Measurements from ENCODE around the gene COQ2. TPM values are rescaled to one million over a fixed set of nuclear protein-coding genes. Genes with fewer than 3 reads are reported as not detected.

Gene COQ2
- total RNA-seq, 1 experiment from 2014 or later: 27.8 TPM

DNA sequence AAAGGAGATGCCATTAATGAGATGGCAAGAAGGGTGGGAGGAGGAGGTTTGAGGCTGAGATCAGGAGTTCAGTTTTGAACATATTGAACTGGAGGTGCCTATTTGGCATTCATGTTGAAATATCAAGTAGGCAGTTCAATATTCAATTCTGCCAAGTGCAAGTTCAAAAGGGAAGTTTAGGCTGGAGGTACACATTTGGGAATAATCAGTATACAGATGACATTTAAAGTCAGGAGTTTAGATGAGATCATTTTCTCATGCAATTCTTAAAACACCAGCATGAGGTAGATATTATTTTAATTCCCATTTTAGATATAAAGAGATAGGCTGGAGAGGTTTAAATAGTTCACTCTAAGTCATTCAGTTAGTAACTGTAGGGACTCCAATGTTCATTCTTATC lies 26.1 kb downstream of the COQ2 start:
- TF ChIP-seq, protein P1, sequence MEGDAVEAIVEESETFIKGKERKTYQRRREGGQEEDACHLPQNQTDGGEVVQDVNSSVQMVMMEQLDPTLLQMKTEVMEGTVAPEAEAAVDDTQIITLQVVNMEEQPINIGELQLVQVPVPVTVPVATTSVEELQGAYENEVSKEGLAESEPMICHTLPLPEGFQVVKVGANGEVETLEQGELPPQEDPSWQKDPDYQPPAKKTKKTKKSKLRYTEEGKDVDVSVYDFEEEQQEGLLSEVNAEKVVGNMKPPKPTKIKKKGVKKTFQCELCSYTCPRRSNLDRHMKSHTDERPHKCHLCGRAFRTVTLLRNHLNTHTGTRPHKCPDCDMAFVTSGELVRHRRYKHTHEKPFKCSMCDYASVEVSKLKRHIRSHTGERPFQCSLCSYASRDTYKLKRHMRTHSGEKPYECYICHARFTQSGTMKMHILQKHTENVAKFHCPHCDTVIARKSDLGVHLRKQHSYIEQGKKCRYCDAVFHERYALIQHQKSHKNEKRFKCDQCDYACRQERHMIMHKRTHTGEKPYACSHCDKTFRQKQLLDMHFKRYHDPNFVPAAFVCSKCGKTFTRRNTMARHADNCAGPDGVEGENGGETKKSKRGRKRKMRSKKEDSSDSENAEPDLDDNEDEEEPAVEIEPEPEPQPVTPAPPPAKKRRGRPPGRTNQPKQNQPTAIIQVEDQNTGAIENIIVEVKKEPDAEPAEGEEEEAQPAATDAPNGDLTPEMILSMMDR (IDR thresholded peaks at IDR 0.05; ENCODE audit: unreplicated experiment): no peak
- Mint-ChIP-seq H3K4me1 (ENCODE audit: insufficient read depth, unreplicated experiment) (peaks cover 20% of the 10 kb centered on the region), H3K9me3 (ENCODE audit: unreplicated experiment) (no peaks in the 10 kb centered on the region), H3K4me3 (ENCODE audit: unreplicated experiment) (no peak overlapping the region), H3K27me3 (ENCODE audit: insufficient read depth, unreplicated experiment) (no peaks in the 10 kb centered on the region), H3K36me3 (ENCODE audit: insufficient read depth, unreplicated experiment) (peaks cover 21% of the 10 kb centered on the region), H3K27ac (ENCODE audit: low read depth, unreplicated experiment) (peak overlapping the region; percentile 96)
- ChIA-PET POLR2A (interaction anchor here (1.1 kb wide), 1 partner anchor 247 kb away, joined by 3 read pairs; no protein-coding TSS in a partner anchor), CTCF (no interaction called here)
- no peak for DNase-seq (ENCODE audit: unreplicated experiment)
- intact Hi-C loops (cut with micrococcal nuclease): no loop called here
- no TSS peak for BruUV-seq (replicated peaks)

DNA sequence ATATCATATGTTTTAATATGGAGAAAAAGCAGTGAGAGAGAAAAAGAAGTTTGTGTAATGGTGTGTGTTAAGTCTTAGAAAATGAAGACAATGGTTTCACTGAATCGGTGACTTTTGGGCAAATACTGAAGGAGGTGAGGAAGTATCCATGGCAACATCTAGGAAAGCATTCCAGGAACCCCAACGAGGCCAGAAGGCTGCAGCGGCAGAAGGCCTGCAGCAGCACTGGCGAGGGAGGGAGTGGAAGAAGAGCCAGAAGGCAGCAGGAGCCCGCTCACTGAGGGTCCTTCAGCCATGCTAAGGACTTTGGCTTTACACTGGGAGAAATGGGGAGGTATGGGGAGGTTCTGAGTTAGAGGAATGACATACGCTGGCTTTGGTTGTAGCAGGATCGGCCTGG lies 26.8 kb downstream of the COQ2 start:
- POLR2A ChIA-PET: interaction anchor here (1.5 kb wide), 2 partner anchors 129 to 214 kb away, joined by 4 to 5 read pairs; no protein-coding TSS in a partner anchor
- H3K9me3 Mint-ChIP-seq (ENCODE audit: unreplicated experiment): no peaks in the 10 kb centered on the region
- no peak overlapping the region for H3K4me3 Mint-ChIP-seq (ENCODE audit: unreplicated experiment)
- BruUV-seq (replicated peaks): no TSS peak
- CTCF ChIA-PET: interaction anchor here (0.6 to 1.0 kb wide), 3 partner anchors 58 to 191 kb away, joined by 3 to 7 read pairs (median 3); no protein-coding TSS in a partner anchor
- TF ChIP-seq, protein P1 (IDR thresholded peaks at IDR 0.05; ENCODE audit: unreplicated experiment): no peak
- intact Hi-C loops (cut with micrococcal nuclease): loop anchor here (2.0 kb wide), 1 partner anchor 147 kb away; no protein-coding TSS in a partner anchor
- peaks cover 24% of the 10 kb centered on the region for H3K4me1 Mint-ChIP-seq (ENCODE audit: insufficient read depth, unreplicated experiment)
- H3K27me3 Mint-ChIP-seq (ENCODE audit: insufficient read depth, unreplicated experiment): no peaks in the 10 kb centered on the region
- H3K27ac Mint-ChIP-seq (ENCODE audit: low read depth, unreplicated experiment): peak overlapping the region; percentile 96
- DNase-seq (ENCODE audit: unreplicated experiment): no peak
- H3K36me3 Mint-ChIP-seq (ENCODE audit: insufficient read depth, unreplicated experiment): peaks cover 18% of the 10 kb centered on the region

DNA sequence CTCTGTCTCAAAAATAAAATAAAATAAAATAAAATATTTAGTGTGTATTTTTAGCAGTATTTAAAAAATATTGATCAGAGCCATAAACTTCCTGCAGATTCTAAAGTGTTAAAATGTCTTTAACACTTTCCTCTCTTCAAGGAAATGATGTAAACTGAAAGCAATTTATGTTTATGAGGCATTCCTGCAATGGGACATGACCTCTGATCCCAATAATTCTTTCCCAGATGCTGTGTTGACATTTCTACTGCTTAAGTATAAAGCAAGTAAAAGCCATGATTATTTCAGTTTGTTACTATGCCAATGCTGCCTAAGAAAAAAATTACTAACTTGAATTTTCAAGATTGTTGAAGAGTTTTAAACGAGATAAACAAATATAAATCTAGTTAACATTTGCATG lies 29.0 kb downstream of the COQ2 start:
- DNase-seq (ENCODE audit: unreplicated experiment): peak; percentile 69
- Mint-ChIP-seq H3K27ac (ENCODE audit: low read depth, unreplicated experiment) (peak overlapping the region; percentile 64), H3K36me3 (ENCODE audit: insufficient read depth, unreplicated experiment) (peaks cover 6% of the 10 kb centered on the region), H3K9me3 (ENCODE audit: unreplicated experiment) (no peaks in the 10 kb centered on the region), H3K4me1 (ENCODE audit: insufficient read depth, unreplicated experiment) (peaks cover 24% of the 10 kb centered on the region), H3K4me3 (ENCODE audit: unreplicated experiment) (no peak overlapping the region), H3K27me3 (ENCODE audit: insufficient read depth, unreplicated experiment) (no peaks in the 10 kb centered on the region)
- POLR2A ChIA-PET: interaction anchor here (0.7 to 2.2 kb wide), 2 partner anchors 43 to 540 kb away, joined by 3 to 4 read pairs; no protein-coding TSS in a partner anchor
- CTCF ChIA-PET: interaction anchor here (0.8 to 1.2 kb wide), 2 partner anchors 14 to 44 kb away, joined by 3 to 4 read pairs; no protein-coding TSS in a partner anchor
- no TSS peak for BruUV-seq (replicated peaks)
- TF ChIP-seq, protein P1 (IDR thresholded peaks at IDR 0.05; ENCODE audit: unreplicated experiment): no peak
- intact Hi-C loops (cut with micrococcal nuclease): no loop called here

DNA sequence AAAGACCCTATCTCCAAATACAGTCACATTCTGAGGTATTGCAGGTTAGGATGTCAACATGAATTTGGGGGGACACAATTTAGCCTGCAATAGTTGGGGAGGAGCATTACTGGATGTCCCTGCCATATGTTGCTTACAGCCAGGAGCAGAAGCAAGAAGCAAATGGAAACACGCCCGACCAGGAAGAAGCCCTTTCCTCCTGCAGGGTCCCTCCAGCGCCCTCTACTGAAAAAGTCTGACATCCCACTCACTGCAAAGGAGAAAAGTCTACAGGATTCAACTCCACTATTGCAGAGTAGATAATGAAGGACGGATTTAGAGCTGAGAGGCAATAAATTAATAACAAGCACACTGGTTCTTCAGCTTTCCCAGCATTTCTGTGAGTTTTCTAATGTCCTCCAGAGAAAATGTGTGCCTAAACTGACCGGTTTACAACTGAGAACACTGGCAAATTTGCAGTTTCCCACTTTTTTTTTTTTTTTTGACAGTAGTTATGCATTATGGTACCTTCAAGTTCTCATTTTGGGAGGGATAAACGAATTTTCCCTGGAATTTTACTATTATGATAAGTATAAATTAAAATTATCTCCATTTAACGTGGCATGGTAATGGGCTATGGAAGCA lies 31.7 kb downstream of the COQ2 start:
- TF ChIP-seq, protein P1 (IDR thresholded peaks at IDR 0.05; ENCODE audit: unreplicated experiment): peak; percentile 53
- Mint-ChIP-seq H3K27ac (ENCODE audit: low read depth, unreplicated experiment) (no peak overlapping the region), H3K9me3 (ENCODE audit: unreplicated experiment) (no peaks in the 10 kb centered on the region), H3K4me1 (ENCODE audit: insufficient read depth, unreplicated experiment) (peaks cover 18% of the 10 kb centered on the region), H3K36me3 (ENCODE audit: insufficient read depth, unreplicated experiment) (peaks cover 5% of the 10 kb centered on the region), H3K27me3 (ENCODE audit: insufficient read depth, unreplicated experiment) (no peaks in the 10 kb centered on the region), H3K4me3 (ENCODE audit: unreplicated experiment) (no peak overlapping the region)
- intact Hi-C loops (cut with micrococcal nuclease): loop anchor here (1.0 kb wide), 1 partner anchor 179 kb away; no protein-coding TSS in a partner anchor
- POLR2A ChIA-PET: interaction anchor here (0.6 to 0.7 kb wide), 2 partner anchors 138 to 204 kb away, joined by 4 to 5 read pairs; partner anchors contain the start of gene PLAC8
- peak; percentile 81 for DNase-seq (ENCODE audit: unreplicated experiment)
- CTCF ChIA-PET: interaction anchor here (0.8 to 1.3 kb wide), 4 partner anchors 11 to 178 kb away, joined by 3 to 14 read pairs (median 4); no protein-coding TSS in a partner anchor
- BruUV-seq (replicated peaks): no TSS peak
